Karpas-422 (cell line): ENCODE results near the gene SPIN4. TPM values are rescaled to one million over a fixed set of nuclear protein-coding genes. Genes with fewer than 3 reads are reported as not detected.

Experiments
- DNase-seq: peaks from one replicate; pipeline ENCODE4 v3.0.0-alpha.2; 2015
- H2AFZ ChIP-seq: fragments of 200-600 bp; sonication (generic); 2 replicates; pipeline ENCODE4 v1.6.1; 2014; ENCODE audit warnings: antibody characterized with exemption, low read length, mixed read lengths
- H3K27ac ChIP-seq: fragments of 200-600 bp; sonication (generic); 2 replicates; pipeline ENCODE4 v1.5.1; 2014; ENCODE audit warnings: mild to moderate bottlenecking, low read length, moderate library complexity
- H3K27me3 ChIP-seq: fragments of 200-600 bp; sonication (generic); 2 replicates; pipeline ENCODE4 v1.6.1; 2014; ENCODE audit warnings: low read length, mixed read lengths
- H3K36me3 ChIP-seq: fragments of 200-600 bp; sonication (generic); 2 replicates; pipeline ENCODE4 v1.6.1; 2014; ENCODE audit warnings: low read length, mixed read lengths; ENCODE audit not compliant: insufficient read depth
- H3K4me1 ChIP-seq: fragments of 200-600 bp; sonication (generic); 2 replicates; pipeline ENCODE4 v1.6.1; 2014; ENCODE audit warnings: mild to moderate bottlenecking, low read length, mixed read lengths
- H3K4me2 ChIP-seq: fragments of 200-600 bp; sonication (generic); 2 replicates; pipeline ENCODE4 v1.6.1; 2014; ENCODE audit warnings: low read length, low read depth, mild to moderate bottlenecking; ENCODE audit not compliant: poor library complexity, severe bottlenecking
- H3K4me3 ChIP-seq: fragments of 200-600 bp; sonication (generic); 2 replicates; pipeline ENCODE4 v1.5.1; 2014; ENCODE audit warnings: mild to moderate bottlenecking, antibody characterized with exemption, low read length, mixed read lengths
- H3K79me2 ChIP-seq: fragments of 200-600 bp; sonication (generic); 2 replicates; pipeline ENCODE4 v1.6.1; 2014; ENCODE audit warnings: mild to moderate bottlenecking, low read length, mixed read lengths
- H3K9ac ChIP-seq: fragments of 200-600 bp; sonication (generic); 2 replicates; pipeline ENCODE4 v1.6.0; 2014; ENCODE audit warnings: low read length
- H3K9me2 ChIP-seq: fragments of 200-600 bp; sonication (generic), shearing (Covaris generic); replicated peaks from 2 replicates; pipeline ENCODE4 v1.6.0; 2014; ENCODE audit warnings: mild to moderate bottlenecking, low read length, moderate library complexity; ENCODE audit not compliant: insufficient read depth
- H3K9me3 ChIP-seq: fragments of 300-700, 200-600 bp; sonication (generic); 2 replicates; pipeline ENCODE4 v1.6.1; 2014; ENCODE audit warnings: low read length, mixed read lengths
- H4K20me1 ChIP-seq: fragments of 200-600 bp; sonication (generic); 2 replicates; pipeline ENCODE4 v1.6.1; 2014; ENCODE audit warnings: mild to moderate bottlenecking, antibody characterized with exemption, low read length, low read depth; ENCODE audit not compliant: insufficient read depth
- total RNA-seq: library from RNA; depleted of rRNA; stranded (reverse); fragments of >200 nt; shearing (Covaris generic); gene quantifications from 2 replicates; pipeline ENCODE4 v1.2.3, GENCODE V29; 2014; ENCODE audit warnings: low replicate concordance

Gene SPIN4
- total RNA-seq, 1 experiment from 2014 or later = 16.3 TPM

DNA sequence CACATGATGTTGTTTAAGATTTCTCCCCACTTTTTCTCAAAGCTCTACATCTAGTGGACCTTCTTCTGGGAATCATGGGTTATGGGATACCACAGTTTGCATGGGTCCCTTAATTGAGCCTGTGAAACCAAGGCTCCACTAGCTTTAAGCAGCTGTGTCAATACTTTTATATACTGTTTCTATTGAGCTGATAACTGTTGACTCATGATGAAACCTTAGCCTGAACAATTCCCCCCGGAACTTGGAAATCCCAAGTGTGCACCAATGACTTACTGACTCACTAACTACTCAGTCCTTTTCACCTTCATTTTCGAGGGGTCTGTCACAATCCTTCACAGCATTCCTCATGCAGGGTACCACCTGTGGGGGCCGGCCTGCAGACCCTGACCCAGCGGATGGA is 12.7 kb upstream of the SPIN4 start:
- no peaks in the 10 kb centered on the region for H3K27me3 ChIP-seq
- H3K9me2 ChIP-seq = no peaks in the 10 kb centered on the region
- no peaks in the 10 kb centered on the region for H3K79me2 ChIP-seq
- H3K27ac ChIP-seq = no peak overlapping the region
- no peaks in the 10 kb centered on the region for H3K36me3 ChIP-seq
- no peak for DNase-seq
- H4K20me1 ChIP-seq = no peaks in the 10 kb centered on the region
- no peaks in the 10 kb centered on the region for H3K4me1 ChIP-seq
- H3K9ac ChIP-seq = no peak overlapping the region
- no peak overlapping the region for H2AFZ ChIP-seq
- H3K4me3 ChIP-seq = no peak overlapping the region
- H3K9me3 ChIP-seq = peaks cover 13% of the 10 kb centered on the region
- H3K4me2 ChIP-seq = no peak overlapping the region

GRCh38 chrX:63361494-63361893 is 10.4 kb upstream of the SPIN4 start:
- Histone ChIP-seq H2AFZ (no peak overlapping the region), H3K27ac (no peak overlapping the region), H3K4me1 (no peaks in the 10 kb centered on the region), H3K4me3 (no peak overlapping the region), H3K9me2 (no peaks in the 10 kb centered on the region), H3K9me3 (peaks cover 13% of the 10 kb centered on the region), H3K36me3 (no peaks in the 10 kb centered on the region), H3K9ac (no peak overlapping the region), H3K79me2 (no peaks in the 10 kb centered on the region), H4K20me1 (no peaks in the 10 kb centered on the region), H3K4me2 (no peak overlapping the region), H3K27me3 (no peaks in the 10 kb centered on the region)
- DNase-seq = no peak

GRCh38 chrX:63354484-63354883 is 3.4 kb upstream of the SPIN4 start:
- Histone ChIP-seq H2AFZ (no peak overlapping the region), H3K9me3 (no peaks in the 10 kb centered on the region), H3K4me3 (no peak overlapping the region), H3K9me2 (no peaks in the 10 kb centered on the region), H3K9ac (no peak overlapping the region), H3K36me3 (no peaks in the 10 kb centered on the region), H3K27me3 (no peaks in the 10 kb centered on the region), H3K4me1 (peaks cover 3% of the 10 kb centered on the region), H3K79me2 (peaks cover 12% of the 10 kb centered on the region), H3K27ac (no peak overlapping the region), H3K4me2 (no peak overlapping the region), H4K20me1 (no peaks in the 10 kb centered on the region)
- DNase-seq = no peak

GRCh38 chrX:63350465-63350877 is 661 bp downstream of the SPIN4 start:
- peaks cover 46% of the 10 kb centered on the region for H3K79me2 ChIP-seq
- peak overlapping the region; percentile 82 for H3K9ac ChIP-seq
- peaks cover 24% of the 10 kb centered on the region for H3K4me1 ChIP-seq
- no peaks in the 10 kb centered on the region for H3K36me3 ChIP-seq
- H4K20me1 ChIP-seq = no peaks in the 10 kb centered on the region
- no peaks in the 10 kb centered on the region for H3K27me3 ChIP-seq
- no peaks in the 10 kb centered on the region for H3K9me2 ChIP-seq
- peak overlapping the region; percentile 67 for H3K27ac ChIP-seq
- peak overlapping the region; percentile 61; the same call in 1 of the 2 replicates for H2AFZ ChIP-seq
- H3K4me3 ChIP-seq = peak overlapping the region; percentile 74
- peak overlapping the region; percentile 72 for H3K4me2 ChIP-seq
- peak; percentile 75 for DNase-seq
- H3K9me3 ChIP-seq = no peaks in the 10 kb centered on the region

DNA sequence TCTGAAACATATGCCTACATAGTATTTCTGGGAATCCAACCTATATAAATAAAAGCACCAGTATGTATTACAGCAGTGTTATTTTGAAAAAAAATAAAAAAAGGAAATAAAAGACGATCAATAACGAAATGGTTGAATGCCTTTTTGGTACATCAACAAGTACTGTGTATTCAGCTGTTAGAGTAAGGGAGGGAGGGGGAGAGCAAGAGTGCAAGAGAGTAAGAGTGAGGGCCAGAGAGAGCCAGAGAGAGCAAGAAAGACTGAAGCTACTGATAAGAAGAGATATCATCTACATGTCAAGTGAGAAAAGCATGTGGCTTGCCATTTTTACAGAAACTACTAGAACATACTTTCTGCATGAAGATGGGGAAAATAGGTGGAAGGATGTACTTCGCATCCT is 1.8 kb downstream of the SPIN4 start:
- no peaks in the 10 kb centered on the region for H3K9me2 ChIP-seq
- H3K4me1 ChIP-seq = peaks cover 24% of the 10 kb centered on the region
- peaks cover 46% of the 10 kb centered on the region for H3K79me2 ChIP-seq
- peak overlapping the region; percentile 72 for H3K4me2 ChIP-seq
- H2AFZ ChIP-seq = no peak overlapping the region
- no peaks in the 10 kb centered on the region for H3K9me3 ChIP-seq
- H3K9ac ChIP-seq = peak overlapping the region; percentile 82
- peak overlapping the region; percentile 74 for H3K4me3 ChIP-seq
- DNase-seq = peak; percentile 43
- H4K20me1 ChIP-seq = no peaks in the 10 kb centered on the region
- H3K36me3 ChIP-seq = no peaks in the 10 kb centered on the region
- no peaks in the 10 kb centered on the region for H3K27me3 ChIP-seq
- H3K27ac ChIP-seq = no peak overlapping the region

DNA sequence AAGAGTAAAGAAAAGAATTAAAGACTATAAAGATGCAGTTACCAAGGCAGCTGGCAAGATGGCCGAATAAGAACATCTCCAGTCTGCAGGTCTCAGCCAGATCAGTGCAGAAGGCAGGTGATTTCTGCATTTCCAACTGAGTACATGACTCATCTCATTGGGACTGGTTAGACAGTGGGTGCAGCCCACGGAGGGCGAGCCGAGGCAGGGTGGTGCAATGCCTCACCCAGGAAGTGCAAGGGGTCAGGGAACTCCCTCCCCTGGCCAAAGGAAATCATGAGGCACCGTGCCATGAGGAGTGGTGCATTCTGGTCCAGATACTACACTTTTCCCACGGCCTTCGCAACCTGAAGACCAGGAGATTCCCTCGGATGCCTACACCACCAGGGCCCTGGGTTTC is 20.5 kb downstream of the SPIN4 start:
- no peak overlapping the region for H2AFZ ChIP-seq
- H3K4me1 ChIP-seq = no peaks in the 10 kb centered on the region
- H3K4me3 ChIP-seq = no peak overlapping the region
- no peak overlapping the region for H3K4me2 ChIP-seq
- H3K36me3 ChIP-seq = no peaks in the 10 kb centered on the region
- 0 out of 2 replicates have a peak, but pooled peaks cover 3% of the 10 kb centered on the region for H3K79me2 ChIP-seq
- no peak overlapping the region for H3K9ac ChIP-seq
- H4K20me1 ChIP-seq = no peaks in the 10 kb centered on the region
- DNase-seq = no peak
- no peaks in the 10 kb centered on the region for H3K27me3 ChIP-seq
- no peak overlapping the region for H3K27ac ChIP-seq
- no peaks in the 10 kb centered on the region for H3K9me2 ChIP-seq
- no peaks in the 10 kb centered on the region for H3K9me3 ChIP-seq

DNA sequence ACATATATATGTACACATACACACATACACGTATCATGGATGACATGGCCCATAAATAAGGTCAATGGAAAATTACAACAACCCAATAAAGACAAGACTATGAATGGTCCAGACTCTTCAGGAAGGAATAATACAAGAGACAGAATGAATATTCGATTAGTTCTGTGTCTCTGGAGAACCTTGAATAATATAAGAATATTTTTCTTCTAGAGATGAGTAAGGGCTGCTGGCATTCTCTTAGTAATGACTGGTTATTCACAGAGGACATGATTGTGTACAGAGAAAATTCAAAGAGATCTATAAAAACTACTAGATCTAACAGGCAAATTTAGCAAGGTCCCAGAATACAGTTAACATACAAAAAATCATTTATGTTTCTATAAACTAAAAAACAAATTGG is 23.3 kb downstream of the SPIN4 start:
- Histone ChIP-seq H3K27ac (no peak overlapping the region), H3K4me1 (no peaks in the 10 kb centered on the region), H3K4me2 (no peak overlapping the region), H3K9me3 (no peaks in the 10 kb centered on the region; the same call in 1 of the 2 replicates), H3K79me2 (no peaks in the 10 kb centered on the region), H4K20me1 (no peaks in the 10 kb centered on the region), H2AFZ (no peak overlapping the region), H3K36me3 (no peaks in the 10 kb centered on the region), H3K27me3 (no peaks in the 10 kb centered on the region), H3K9ac (no peak overlapping the region), H3K4me3 (no peak overlapping the region), H3K9me2 (no peaks in the 10 kb centered on the region)
- no peak for DNase-seq

DNA sequence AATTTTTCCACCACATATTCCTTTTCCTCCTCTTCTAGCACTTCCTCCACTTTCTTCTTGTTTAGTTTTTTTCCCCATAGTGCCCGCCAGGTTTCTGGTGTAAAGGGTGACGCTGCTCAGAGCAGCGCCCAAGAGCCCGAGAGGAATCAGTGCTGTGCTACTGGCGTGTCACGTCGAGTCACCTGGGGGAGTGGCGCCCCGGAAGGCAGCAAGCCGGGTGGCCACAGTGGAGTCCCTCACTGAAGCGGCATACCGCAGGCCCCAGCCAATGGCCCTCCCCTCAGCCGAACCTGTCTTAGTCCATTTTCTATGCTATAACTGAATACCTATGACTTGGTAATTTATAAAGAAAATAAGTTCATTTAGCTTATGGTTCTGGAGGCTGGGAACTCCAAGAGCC is 51.5 kb downstream of the SPIN4 start:
- Histone ChIP-seq H3K9me3 (no peaks in the 10 kb centered on the region), H3K4me3 (no peak overlapping the region), H3K27ac (no peak overlapping the region), H3K36me3 (no peaks in the 10 kb centered on the region), H3K9me2 (no peaks in the 10 kb centered on the region), H2AFZ (no peak overlapping the region), H3K79me2 (no peaks in the 10 kb centered on the region), H3K27me3 (no peaks in the 10 kb centered on the region), H3K9ac (no peak overlapping the region), H3K4me2 (no peak overlapping the region), H4K20me1 (no peaks in the 10 kb centered on the region), H3K4me1 (no peaks in the 10 kb centered on the region)
- no peak for DNase-seq
